ENCODE results near the gene AUTS2. TPM values are rescaled to one million over a fixed set of nuclear protein-coding genes. Genes with fewer than 3 reads are reported as not detected.

AUTS2 gene
- total RNA-seq, 1 experiment from 2014 or later = 2.5 TPM

DNA sequence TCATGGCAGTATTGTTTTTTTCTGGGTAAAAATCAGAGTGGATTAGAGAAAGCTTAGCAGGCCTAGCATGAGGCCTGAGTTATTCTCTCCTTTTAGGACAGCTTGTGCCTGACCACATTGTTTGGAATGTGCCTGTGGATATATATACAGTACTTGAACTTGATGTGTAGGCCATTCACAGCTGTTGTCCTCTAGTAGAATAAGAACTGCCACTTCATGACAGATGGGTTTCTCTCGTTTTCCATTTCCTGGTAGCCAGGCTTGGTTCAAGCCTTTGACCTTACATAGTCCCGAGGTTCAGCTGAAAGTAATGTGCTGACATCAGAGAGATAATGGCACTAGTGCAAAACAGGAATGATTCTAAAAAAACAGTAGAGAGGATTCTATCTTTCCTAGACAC, 473.9 kb downstream of the AUTS2 start:
- POLR2A ChIA-PET = no interaction called here
- intact Hi-C loops (cut with micrococcal nuclease; ENCODE audit: unreplicated experiment) = no loop called here
- TF ChIP-seq TCF7L2 (IDR thresholded peaks at IDR 0.05; ENCODE audit: low read depth, low read length) = no peak
- TF ChIP-seq SIN3A (IDR thresholded peaks at IDR 0.05; ENCODE audit: borderline replicate concordance, insufficient read depth, low read depth, low read length) = no peak
- no peak for TF ChIP-seq POLR2AphosphoS5 (IDR thresholded peaks at IDR 0.05; ENCODE audit: low read depth, low read length)
- TF ChIP-seq, protein P1, sequence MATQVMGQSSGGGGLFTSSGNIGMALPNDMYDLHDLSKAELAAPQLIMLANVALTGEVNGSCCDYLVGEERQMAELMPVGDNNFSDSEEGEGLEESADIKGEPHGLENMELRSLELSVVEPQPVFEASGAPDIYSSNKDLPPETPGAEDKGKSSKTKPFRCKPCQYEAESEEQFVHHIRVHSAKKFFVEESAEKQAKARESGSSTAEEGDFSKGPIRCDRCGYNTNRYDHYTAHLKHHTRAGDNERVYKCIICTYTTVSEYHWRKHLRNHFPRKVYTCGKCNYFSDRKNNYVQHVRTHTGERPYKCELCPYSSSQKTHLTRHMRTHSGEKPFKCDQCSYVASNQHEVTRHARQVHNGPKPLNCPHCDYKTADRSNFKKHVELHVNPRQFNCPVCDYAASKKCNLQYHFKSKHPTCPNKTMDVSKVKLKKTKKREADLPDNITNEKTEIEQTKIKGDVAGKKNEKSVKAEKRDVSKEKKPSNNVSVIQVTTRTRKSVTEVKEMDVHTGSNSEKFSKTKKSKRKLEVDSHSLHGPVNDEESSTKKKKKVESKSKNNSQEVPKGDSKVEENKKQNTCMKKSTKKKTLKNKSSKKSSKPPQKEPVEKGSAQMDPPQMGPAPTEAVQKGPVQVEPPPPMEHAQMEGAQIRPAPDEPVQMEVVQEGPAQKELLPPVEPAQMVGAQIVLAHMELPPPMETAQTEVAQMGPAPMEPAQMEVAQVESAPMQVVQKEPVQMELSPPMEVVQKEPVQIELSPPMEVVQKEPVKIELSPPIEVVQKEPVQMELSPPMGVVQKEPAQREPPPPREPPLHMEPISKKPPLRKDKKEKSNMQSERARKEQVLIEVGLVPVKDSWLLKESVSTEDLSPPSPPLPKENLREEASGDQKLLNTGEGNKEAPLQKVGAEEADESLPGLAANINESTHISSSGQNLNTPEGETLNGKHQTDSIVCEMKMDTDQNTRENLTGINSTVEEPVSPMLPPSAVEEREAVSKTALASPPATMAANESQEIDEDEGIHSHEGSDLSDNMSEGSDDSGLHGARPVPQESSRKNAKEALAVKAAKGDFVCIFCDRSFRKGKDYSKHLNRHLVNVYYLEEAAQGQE (IDR thresholded peaks at IDR 0.05; ENCODE audit: insufficient read depth in 1 of 2, low read depth in 2 of 2, low read length in 1 of 2) = no peak
- TF ChIP-seq, protein P2, sequence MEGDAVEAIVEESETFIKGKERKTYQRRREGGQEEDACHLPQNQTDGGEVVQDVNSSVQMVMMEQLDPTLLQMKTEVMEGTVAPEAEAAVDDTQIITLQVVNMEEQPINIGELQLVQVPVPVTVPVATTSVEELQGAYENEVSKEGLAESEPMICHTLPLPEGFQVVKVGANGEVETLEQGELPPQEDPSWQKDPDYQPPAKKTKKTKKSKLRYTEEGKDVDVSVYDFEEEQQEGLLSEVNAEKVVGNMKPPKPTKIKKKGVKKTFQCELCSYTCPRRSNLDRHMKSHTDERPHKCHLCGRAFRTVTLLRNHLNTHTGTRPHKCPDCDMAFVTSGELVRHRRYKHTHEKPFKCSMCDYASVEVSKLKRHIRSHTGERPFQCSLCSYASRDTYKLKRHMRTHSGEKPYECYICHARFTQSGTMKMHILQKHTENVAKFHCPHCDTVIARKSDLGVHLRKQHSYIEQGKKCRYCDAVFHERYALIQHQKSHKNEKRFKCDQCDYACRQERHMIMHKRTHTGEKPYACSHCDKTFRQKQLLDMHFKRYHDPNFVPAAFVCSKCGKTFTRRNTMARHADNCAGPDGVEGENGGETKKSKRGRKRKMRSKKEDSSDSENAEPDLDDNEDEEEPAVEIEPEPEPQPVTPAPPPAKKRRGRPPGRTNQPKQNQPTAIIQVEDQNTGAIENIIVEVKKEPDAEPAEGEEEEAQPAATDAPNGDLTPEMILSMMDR (IDR thresholded peaks at IDR 0.05) = no peak
- Histone ChIP-seq H3K9me3 (ENCODE audit: control insufficient read depth, insufficient read depth, low read depth, low read length) (no peaks in the 10 kb centered on the region), H3K36me3 (ENCODE audit: control insufficient read depth, insufficient read depth, low read length) (no peaks in the 10 kb centered on the region), H3K4me1 (ENCODE audit: control insufficient read depth, insufficient read depth, low read length) (no peaks in the 10 kb centered on the region), H3K27ac (ENCODE audit: low read length) (no peak overlapping the region), H3K27me3 (ENCODE audit: control insufficient read depth, insufficient read depth, low read length) (no peaks in the 10 kb centered on the region), H3K4me3 (ENCODE audit: low read depth in 2 of 2, low read length in 2 of 2) (no peak overlapping the region)
- DNase-seq (ENCODE audit: low read depth, low spot score) (no peak), ATAC-seq (no peak)
- CTCF ChIA-PET = no interaction called here
- in situ Hi-C loops (cut with HindIII; ENCODE audit: low pct_unique_long_range_greater_than_20kb, low sequenced_read_pairs) = no loop called here
- no TSS peak for BruUV-seq (replicated peaks)

GRCh38 chr7:70076325-70076724, 478.1 kb downstream of the AUTS2 start:
- Histone ChIP-seq H3K27me3 (ENCODE audit: control insufficient read depth, insufficient read depth, low read length) (no peaks in the 10 kb centered on the region), H3K4me1 (ENCODE audit: control insufficient read depth, insufficient read depth, low read length) (no peaks in the 10 kb centered on the region), H3K9me3 (ENCODE audit: control insufficient read depth, insufficient read depth, low read depth, low read length) (no peaks in the 10 kb centered on the region), H3K4me3 (ENCODE audit: low read depth in 2 of 2, low read length in 2 of 2) (no peak overlapping the region), H3K36me3 (ENCODE audit: control insufficient read depth, insufficient read depth, low read length) (no peaks in the 10 kb centered on the region), H3K27ac (ENCODE audit: low read length) (no peak overlapping the region)
- no TSS peak for BruUV-seq (replicated peaks)
- TF ChIP-seq, protein P1 (IDR thresholded peaks at IDR 0.05; ENCODE audit: insufficient read depth in 1 of 2, low read depth in 2 of 2, low read length in 1 of 2) = no peak
- TF ChIP-seq TCF7L2 (IDR thresholded peaks at IDR 0.05; ENCODE audit: low read depth, low read length) (no peak), SIN3A (IDR thresholded peaks at IDR 0.05; ENCODE audit: borderline replicate concordance, insufficient read depth, low read depth, low read length) (no peak), POLR2AphosphoS5 (IDR thresholded peaks at IDR 0.05; ENCODE audit: low read depth, low read length) (no peak)
- TF ChIP-seq, protein P2 (IDR thresholded peaks at IDR 0.05) = no peak
- intact Hi-C loops (cut with micrococcal nuclease; ENCODE audit: unreplicated experiment) (no loop called here), in situ Hi-C loops (cut with HindIII; ENCODE audit: low pct_unique_long_range_greater_than_20kb, low sequenced_read_pairs) (no loop called here)
- POLR2A ChIA-PET = no interaction called here
- CTCF ChIA-PET = no interaction called here
- DNase-seq (ENCODE audit: low read depth, low spot score) (no peak), ATAC-seq (no peak)

Measured in Panc1 (cell line).